ENCODE results near the gene SDK2. TPM values are rescaled to one million over a fixed set of nuclear protein-coding genes. Genes with fewer than 3 reads are reported as not detected.
A peak's percentile ranks its signal among the peaks of the same experiment; 100 is the strongest.

The SDK2 gene
- total RNA-seq, 1 donor from 2014 or later = 31.2 TPM

DNA sequence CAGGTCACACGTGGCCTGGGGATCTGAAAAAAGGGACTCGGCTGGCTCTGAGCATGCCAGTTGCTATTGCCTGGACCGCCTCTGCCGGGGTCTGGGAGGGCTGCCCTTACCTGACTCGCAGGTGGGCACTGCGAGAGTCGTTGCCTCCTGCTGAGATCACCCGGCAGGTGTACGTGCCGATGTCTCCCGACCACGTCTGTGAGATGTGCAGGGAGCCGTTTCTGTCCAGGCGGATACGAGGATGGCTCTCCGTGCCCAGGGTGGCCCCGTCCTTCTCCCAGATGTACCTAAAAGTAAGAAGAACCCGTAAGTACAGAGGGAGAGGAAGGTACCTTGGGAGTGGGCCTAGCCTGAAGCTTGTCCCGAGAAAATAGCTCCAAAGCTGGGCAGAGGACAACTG, 220.4 kb downstream of the SDK2 start:
- no peaks in the 10 kb centered on the region for H3K9me3 Mint-ChIP-seq
- peaks cover 13% of the 10 kb centered on the region for H3K4me1 Mint-ChIP-seq
- H3K4me3 Mint-ChIP-seq = no peak overlapping the region
- H3K27ac Mint-ChIP-seq (ENCODE audit: unreplicated experiment) = no peak overlapping the region
- no peak for DNase-seq (ENCODE audit: low read depth, low spot score)
- peaks cover 12% of the 10 kb centered on the region for H3K36me3 Mint-ChIP-seq (ENCODE audit: low read depth)
- TF ChIP-seq CTCF (conservative IDR thresholded peaks at IDR 0.05) = no peak
- H3K27me3 Mint-ChIP-seq (ENCODE audit: low read depth) = no peaks in the 10 kb centered on the region

- no peaks in the 10 kb centered on the region for H3K9me3 Mint-ChIP-seq
- no peak for TF ChIP-seq CTCF (conservative IDR thresholded peaks at IDR 0.05)
- H3K27me3 Mint-ChIP-seq (ENCODE audit: low read depth) = no peaks in the 10 kb centered on the region
- no peak for DNase-seq (ENCODE audit: low read depth, low spot score)
- H3K4me1 Mint-ChIP-seq = peaks cover 13% of the 10 kb centered on the region
- H3K4me3 Mint-ChIP-seq = no peak overlapping the region
- no peak overlapping the region for H3K27ac Mint-ChIP-seq (ENCODE audit: unreplicated experiment)
- peaks cover 13% of the 10 kb centered on the region for H3K36me3 Mint-ChIP-seq (ENCODE audit: low read depth)
Observed at GRCh38 chr17:73423159-73423715, 221.0 kb downstream of the SDK2 start.

DNA sequence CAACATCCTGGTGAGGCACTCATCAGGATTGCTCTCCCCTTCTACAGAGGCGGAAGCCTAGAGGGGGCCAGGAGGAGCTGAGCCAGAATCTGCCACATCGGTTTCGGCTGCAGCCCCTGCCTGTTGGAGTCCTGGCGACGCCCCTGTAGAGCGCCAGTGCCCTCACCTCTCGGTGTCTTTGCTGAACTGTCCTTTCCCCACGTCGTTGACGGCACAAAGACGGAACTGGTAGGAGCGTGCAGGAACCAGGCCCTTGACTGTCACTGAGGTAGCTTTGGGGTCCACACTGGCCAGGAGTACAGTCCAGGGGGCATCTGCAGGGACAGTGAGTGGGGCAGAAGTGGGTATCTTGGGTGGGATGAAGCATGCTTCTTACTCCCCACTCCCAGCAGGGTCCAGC, 222.1 kb downstream of the SDK2 start:
- H3K4me1 Mint-ChIP-seq = peaks cover 8% of the 10 kb centered on the region
- no peak for TF ChIP-seq CTCF (conservative IDR thresholded peaks at IDR 0.05)
- H3K9me3 Mint-ChIP-seq = no peaks in the 10 kb centered on the region
- H3K27ac Mint-ChIP-seq (ENCODE audit: unreplicated experiment) = no peak overlapping the region
- DNase-seq (ENCODE audit: low read depth, low spot score) = no peak
- no peak overlapping the region for H3K4me3 Mint-ChIP-seq
- peaks cover 13% of the 10 kb centered on the region for H3K36me3 Mint-ChIP-seq (ENCODE audit: low read depth)
- no peaks in the 10 kb centered on the region for H3K27me3 Mint-ChIP-seq (ENCODE audit: low read depth)

GRCh38 chr17:73420897-73421296, 223.3 kb downstream of the SDK2 start:
- no peak overlapping the region for H3K4me3 Mint-ChIP-seq
- H3K4me1 Mint-ChIP-seq = peaks cover 8% of the 10 kb centered on the region
- no peaks in the 10 kb centered on the region for H3K27me3 Mint-ChIP-seq (ENCODE audit: low read depth)
- no peak overlapping the region for H3K27ac Mint-ChIP-seq (ENCODE audit: unreplicated experiment)
- TF ChIP-seq CTCF (conservative IDR thresholded peaks at IDR 0.05) = peak; percentile 40
- peaks cover 13% of the 10 kb centered on the region for H3K36me3 Mint-ChIP-seq (ENCODE audit: low read depth)
- no peak for DNase-seq (ENCODE audit: low read depth, low spot score)
- no peaks in the 10 kb centered on the region for H3K9me3 Mint-ChIP-seq

DNA sequence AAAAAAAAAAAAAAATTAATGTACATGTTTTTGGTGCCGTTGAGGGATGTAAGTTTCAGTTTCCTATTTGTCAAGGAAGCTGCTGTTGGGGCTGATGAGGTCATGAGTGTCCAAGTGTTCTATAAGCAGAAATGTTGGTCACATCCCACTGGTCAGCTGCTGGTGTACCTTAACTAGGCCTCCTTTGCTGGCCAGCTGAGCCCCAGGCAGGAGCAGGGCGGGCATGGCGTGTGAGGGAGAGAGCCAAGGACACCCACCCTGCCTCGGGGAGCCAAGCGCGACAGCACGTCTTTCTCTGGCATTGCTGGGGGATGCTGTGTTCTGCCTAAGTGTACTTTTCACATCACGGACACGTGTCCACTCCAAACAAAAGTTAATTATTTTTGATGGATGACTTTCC, 224.4 kb downstream of the SDK2 start:
- peaks cover 19% of the 10 kb centered on the region for H3K36me3 Mint-ChIP-seq (ENCODE audit: low read depth)
- no peak for TF ChIP-seq CTCF (conservative IDR thresholded peaks at IDR 0.05)
- no peak for DNase-seq (ENCODE audit: low read depth, low spot score)
- H3K27me3 Mint-ChIP-seq (ENCODE audit: low read depth) = no peaks in the 10 kb centered on the region
- no peaks in the 10 kb centered on the region for H3K9me3 Mint-ChIP-seq
- no peak overlapping the region for H3K4me3 Mint-ChIP-seq
- H3K27ac Mint-ChIP-seq (ENCODE audit: unreplicated experiment) = no peak overlapping the region
- peaks cover 8% of the 10 kb centered on the region for H3K4me1 Mint-ChIP-seq
